ENCODE measurements around the gene NEDD9.

The NEDD9 gene

DNA sequence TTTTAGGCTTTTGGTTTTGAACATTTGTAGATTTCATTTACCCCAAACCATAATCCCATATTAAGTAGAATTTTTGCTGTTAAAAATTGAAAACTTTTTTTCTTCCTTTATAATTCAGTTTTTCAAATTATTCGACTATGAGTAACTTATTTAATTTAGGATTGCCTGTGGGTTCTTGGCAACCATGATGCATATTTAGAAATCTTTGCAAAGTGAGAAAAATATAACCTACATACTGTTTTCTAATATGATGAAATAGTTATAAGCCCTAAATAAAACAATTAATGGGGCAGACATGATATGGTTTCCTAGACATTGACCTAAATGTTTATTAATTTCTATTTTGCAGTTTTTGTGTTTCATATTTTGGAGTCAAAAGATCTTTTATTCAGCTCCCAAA is 23.6 kb downstream of the NEDD9 start:
- in situ Hi-C loops (cut with HindIII; ENCODE audit: low sequenced_read_pairs) = no loop called here
- H3K4me3 ChIP-seq (ENCODE audit: low read depth, low read length) = no peak overlapping the region
- no peak for DNase-seq (ENCODE audit: low read depth, low spot score)
- TF ChIP-seq, protein P1, sequence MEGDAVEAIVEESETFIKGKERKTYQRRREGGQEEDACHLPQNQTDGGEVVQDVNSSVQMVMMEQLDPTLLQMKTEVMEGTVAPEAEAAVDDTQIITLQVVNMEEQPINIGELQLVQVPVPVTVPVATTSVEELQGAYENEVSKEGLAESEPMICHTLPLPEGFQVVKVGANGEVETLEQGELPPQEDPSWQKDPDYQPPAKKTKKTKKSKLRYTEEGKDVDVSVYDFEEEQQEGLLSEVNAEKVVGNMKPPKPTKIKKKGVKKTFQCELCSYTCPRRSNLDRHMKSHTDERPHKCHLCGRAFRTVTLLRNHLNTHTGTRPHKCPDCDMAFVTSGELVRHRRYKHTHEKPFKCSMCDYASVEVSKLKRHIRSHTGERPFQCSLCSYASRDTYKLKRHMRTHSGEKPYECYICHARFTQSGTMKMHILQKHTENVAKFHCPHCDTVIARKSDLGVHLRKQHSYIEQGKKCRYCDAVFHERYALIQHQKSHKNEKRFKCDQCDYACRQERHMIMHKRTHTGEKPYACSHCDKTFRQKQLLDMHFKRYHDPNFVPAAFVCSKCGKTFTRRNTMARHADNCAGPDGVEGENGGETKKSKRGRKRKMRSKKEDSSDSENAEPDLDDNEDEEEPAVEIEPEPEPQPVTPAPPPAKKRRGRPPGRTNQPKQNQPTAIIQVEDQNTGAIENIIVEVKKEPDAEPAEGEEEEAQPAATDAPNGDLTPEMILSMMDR (IDR thresholded peaks at IDR 0.05; ENCODE audit: low read depth, low read length) = no peak

DNA sequence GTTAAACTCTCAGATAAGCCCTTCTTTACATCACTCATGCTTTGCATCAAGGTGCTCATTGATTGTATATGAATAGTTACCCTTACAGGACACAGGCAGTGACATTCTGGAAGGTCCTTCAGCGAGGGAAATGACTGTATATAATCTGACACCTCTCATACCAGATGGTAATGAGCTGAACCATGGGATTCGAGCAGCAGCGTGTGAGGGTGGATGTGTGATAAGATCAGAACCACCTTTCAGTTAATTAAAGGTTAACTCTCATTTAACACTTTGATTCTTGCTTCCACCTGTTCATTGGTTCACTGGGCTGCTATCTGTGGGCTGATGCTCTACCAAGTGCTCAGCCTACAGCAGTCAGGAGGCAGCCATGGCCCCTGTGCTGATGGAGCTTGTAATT is 24.2 kb downstream of the NEDD9 start:
- no peak for DNase-seq (ENCODE audit: low read depth, low spot score)
- in situ Hi-C loops (cut with HindIII; ENCODE audit: low sequenced_read_pairs) = no loop called here

DNA sequence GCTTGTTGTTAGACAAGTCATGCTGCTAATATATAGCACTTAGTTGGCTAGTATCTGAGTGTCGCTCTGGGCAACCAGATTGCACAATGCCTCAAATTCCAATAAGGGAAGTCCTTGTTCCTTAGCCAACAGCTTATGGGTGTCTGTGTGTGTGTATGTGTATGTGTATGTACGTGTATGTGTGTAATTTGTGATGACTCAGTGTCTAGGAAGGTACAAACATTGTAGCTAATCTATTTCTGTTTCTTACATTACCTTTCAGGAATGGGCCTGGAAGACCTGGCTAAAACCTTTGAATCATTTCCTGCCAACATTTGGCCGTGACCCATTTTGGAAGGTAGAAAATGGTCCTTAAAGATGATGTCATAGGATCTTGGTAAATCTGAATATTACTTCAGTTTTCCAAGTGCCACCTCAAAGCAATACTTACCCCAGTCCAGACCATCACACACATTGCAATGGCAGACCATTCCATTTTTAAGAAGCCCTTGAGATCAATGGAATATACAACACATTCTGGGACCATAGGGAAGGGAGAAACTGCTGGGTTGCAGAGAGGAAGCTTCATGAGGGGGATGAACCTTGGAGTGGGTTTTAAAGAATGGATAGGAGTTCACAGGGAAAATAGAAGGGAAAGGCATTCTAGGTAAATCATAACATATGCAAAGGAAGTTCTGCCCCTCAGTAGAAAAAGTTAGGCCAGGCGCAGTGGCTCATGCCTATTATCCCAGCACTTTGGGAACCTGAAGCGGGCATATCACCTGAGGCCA is 25.1 kb downstream of the NEDD9 start:
- TF ChIP-seq, protein P1 (IDR thresholded peaks at IDR 0.05; ENCODE audit: low read depth, low read length) = no peak
- H3K4me3 ChIP-seq (ENCODE audit: low read depth, low read length) = no peak overlapping the region
- peak; percentile 99 for DNase-seq (ENCODE audit: low read depth, low spot score)
- in situ Hi-C loops (cut with HindIII; ENCODE audit: low sequenced_read_pairs) = no loop called here

More for the DNA sequence above, 24.2 kb downstream of the NEDD9 start:
- H3K4me3 ChIP-seq (ENCODE audit: low read depth, low read length) = no peak overlapping the region
- TF ChIP-seq, protein P1 (IDR thresholded peaks at IDR 0.05; ENCODE audit: low read depth, low read length) = no peak

DNA sequence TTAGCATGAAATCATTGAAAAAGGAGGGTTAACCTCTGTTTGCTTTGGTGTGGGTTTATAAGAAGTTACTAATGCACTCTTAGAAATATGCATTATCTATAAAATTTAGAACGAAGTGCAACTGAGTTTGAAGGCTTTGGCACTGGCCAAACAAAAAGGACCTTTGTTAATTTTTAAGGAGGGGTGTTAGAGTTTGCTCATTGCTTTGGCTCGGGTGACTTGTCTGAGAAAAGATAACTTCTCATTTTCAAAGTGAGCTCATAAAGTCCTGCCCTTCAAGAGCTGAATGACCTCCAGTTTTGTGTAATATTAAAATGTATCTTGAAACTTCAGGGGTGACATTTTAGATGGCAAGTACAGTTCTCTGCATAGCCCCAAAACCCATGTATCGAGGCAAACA is 25.9 kb downstream of the NEDD9 start:
- TF ChIP-seq, protein P1 (IDR thresholded peaks at IDR 0.05; ENCODE audit: low read depth, low read length) = no peak
- no peak overlapping the region for H3K4me3 ChIP-seq (ENCODE audit: low read depth, low read length)
- DNase-seq (ENCODE audit: low read depth, low spot score) = no peak
- in situ Hi-C loops (cut with HindIII; ENCODE audit: low sequenced_read_pairs) = no loop called here

DNA sequence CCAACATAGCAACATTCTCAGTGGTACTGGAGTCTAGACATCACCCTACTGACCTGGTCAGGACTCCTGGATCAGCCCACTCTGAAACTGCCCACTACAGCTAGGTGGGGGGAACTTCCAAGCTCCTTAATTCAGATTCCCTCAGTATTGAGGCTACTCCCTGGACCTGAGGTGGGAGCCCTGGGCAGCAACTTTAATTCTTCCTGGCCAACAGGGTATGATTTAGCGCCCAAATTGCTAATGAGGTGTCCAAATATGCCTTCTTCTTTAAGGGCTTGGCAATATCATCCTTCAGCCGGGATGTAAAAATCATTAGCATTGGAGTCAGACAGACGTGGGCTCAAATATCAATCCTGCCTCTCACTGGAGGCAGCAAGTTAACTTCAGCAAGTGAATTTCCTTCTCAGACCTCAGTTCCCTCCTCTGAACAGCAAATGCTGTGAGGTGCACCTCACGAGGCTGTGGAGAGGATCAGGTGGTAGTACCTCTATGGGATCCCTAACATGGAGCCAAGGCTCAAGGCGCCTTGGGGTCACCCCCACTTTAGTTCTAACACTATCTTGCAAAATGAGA is 27.6 kb downstream of the NEDD9 start:
- TF ChIP-seq, protein P1 (IDR thresholded peaks at IDR 0.05; ENCODE audit: low read depth, low read length) = no peak
- no peak overlapping the region for H3K4me3 ChIP-seq (ENCODE audit: low read depth, low read length)
- no peak for DNase-seq (ENCODE audit: low read depth, low spot score)
- in situ Hi-C loops (cut with HindIII; ENCODE audit: low sequenced_read_pairs) = no loop called here

DNA sequence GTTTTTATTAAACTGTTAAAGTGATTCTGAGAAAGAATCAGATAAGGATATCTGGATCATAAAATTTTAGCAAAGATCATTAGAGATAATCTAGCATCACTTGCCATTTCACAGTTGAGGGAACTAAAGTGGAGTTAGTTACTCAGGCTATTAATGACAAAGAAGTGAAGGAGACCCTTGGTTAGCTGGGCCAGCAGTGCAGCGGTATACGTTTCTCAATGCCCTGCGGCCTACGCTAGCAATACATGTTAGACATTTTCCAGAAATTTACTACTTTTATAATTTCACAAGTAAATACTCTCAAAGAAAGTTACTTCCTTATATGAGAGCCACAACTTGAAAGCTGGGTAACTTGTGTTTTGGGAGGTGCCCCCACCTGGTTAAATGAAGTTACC is 28.5 kb downstream of the NEDD9 start:
- DNase-seq (ENCODE audit: low read depth, low spot score) = no peak
- H3K4me3 ChIP-seq (ENCODE audit: low read depth, low read length) = no peak overlapping the region
- in situ Hi-C loops (cut with HindIII; ENCODE audit: low sequenced_read_pairs) = no loop called here
- TF ChIP-seq, protein P1 (IDR thresholded peaks at IDR 0.05; ENCODE audit: low read depth, low read length) = no peak

Measured in astrocyte of the spinal cord (primary cell).